ENCODE measurements around the gene WASF3.

The WASF3 gene, protein sequence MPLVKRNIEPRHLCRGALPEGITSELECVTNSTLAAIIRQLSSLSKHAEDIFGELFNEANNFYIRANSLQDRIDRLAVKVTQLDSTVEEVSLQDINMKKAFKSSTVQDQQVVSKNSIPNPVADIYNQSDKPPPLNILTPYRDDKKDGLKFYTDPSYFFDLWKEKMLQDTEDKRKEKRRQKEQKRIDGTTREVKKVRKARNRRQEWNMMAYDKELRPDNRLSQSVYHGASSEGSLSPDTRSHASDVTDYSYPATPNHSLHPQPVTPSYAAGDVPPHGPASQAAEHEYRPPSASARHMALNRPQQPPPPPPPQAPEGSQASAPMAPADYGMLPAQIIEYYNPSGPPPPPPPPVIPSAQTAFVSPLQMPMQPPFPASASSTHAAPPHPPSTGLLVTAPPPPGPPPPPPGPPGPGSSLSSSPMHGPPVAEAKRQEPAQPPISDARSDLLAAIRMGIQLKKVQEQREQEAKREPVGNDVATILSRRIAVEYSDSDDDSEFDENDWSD

DNA sequence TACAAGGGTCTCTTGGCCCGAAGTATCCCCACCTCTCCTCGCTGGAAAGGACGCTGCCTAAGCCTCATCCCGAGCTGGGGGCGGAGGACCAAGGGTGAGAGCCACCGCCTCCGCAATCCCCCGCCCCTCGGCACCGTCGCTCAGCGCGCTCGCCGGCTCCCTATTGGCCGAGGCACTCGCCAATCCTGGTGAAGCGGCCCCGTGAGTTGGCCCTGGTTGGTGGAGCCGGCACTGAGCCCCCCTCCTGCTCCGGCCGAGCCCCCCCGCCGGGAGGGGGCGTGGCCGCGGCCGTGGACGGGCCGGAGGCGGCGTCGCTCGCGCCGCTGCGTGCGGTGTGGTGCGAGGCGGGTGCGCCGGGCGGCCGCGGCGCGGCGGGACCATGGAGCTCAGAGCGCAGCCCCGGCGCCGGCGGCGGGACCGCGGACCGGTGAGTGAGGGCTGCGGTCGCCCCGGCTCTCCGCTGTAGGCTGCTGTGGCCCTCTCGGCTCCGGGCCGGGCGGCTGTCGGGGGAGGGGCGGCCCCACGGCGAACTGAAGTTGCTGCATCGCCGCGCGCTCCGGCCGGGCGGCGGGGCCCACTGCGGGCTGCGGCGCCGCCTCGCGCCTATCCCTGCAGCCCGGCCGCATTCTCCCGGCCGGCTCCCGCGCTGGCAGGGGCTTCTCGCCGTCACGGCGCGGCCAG, at the start of gene WASF3:
Gene WASF3 (plus strand): TSS at position 291 of the 681 bp plus-strand sequence. CDS start 84,588 bp downstream, outside the sequence.
- DNase-seq (ENCODE audit: low spot score) (peak; percentile 69), FAIRE-seq (no peak)

GRCh38 chr13:26508885-26509284, 48.6 kb upstream of the WASF3 start:
- no peak for FAIRE-seq
- no peak for DNase-seq (ENCODE audit: low spot score)

DNA sequence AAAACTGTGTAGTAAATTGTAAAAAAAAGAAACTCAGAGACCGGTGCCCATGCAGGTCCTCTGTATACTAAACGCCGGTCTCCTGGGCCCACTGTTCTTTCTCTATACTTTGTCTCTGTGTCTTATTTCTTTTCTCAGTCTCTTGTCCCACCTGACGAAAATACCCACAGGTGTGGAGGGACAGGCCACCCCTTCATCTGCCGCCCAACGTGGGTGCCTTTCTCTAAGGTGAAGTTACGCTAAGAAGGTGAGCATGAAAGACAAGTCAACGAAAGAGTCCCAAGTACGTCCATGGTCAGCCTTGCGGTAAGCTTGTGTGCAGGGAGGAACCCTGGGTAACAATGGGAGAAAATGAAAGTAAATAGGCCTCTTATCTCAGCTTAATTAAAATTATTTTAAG, 48.0 kb upstream of the WASF3 start:
- FAIRE-seq, result no peak
- no peak for DNase-seq (ENCODE audit: low spot score)

DNA sequence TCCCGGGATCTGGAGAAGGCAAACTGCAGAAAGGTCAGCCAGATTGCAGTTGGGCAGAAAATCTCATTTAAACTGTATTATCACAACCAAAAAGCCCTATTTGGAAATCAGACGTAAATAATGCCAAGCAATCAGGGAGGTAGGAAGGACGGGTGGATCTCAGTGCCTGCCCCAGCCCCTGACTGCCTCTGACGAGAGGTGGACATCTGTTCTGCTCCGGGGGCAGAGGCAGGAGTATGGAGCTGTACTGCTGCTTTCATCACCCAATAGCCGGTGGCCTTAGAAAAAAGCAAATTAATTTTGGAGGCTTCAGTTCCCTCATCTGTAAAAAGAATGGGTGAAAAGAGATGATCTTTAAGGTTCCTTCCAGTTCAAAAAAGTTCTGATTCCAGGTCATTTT, 43.6 kb upstream of the WASF3 start:
- DNase-seq (ENCODE audit: low spot score), result no peak
- no peak for FAIRE-seq

- no peak for FAIRE-seq
- no peak for DNase-seq (ENCODE audit: low spot score)
Measured at GRCh38 chr13:26515721-26516120, 41.8 kb upstream of the WASF3 start.

GRCh38 chr13:26517936-26518335, 39.5 kb upstream of the WASF3 start:
- no peak for DNase-seq (ENCODE audit: low spot score)

GRCh38 chr13:26518451-26518959, 39.0 kb upstream of the WASF3 start:
- no peak for FAIRE-seq

More at GRCh38 chr13:26517936-26518335, 39.5 kb upstream of the WASF3 start:
- no peak for FAIRE-seq

DNA sequence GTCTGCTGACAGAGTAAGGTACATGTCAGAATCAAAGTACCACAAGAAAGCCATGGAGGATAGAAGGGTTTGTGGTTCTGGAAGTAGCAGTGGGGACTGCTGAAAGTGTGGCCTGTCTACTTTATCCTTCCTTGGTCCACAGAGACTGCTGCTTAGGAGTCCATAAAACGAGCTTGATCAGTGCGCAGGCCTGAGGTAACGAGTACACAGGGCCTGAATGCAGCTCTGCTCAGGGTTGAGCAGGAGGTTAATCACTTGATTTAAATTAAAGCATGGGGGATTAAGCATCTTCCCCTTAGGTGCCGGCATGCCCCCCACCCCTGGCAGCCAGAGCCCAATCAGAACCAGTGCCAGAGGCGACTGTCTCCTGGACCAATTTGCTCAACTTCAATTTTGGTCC, 34.9 kb upstream of the WASF3 start:
- DNase-seq (ENCODE audit: low spot score), result no peak
- no peak for FAIRE-seq

More at GRCh38 chr13:26518451-26518959, 39.0 kb upstream of the WASF3 start:
- no peak for DNase-seq (ENCODE audit: low spot score)

GRCh38 chr13:26523007-26523406, 34.5 kb upstream of the WASF3 start:
- DNase-seq (ENCODE audit: low spot score) (no peak), FAIRE-seq (no peak)

DNA sequence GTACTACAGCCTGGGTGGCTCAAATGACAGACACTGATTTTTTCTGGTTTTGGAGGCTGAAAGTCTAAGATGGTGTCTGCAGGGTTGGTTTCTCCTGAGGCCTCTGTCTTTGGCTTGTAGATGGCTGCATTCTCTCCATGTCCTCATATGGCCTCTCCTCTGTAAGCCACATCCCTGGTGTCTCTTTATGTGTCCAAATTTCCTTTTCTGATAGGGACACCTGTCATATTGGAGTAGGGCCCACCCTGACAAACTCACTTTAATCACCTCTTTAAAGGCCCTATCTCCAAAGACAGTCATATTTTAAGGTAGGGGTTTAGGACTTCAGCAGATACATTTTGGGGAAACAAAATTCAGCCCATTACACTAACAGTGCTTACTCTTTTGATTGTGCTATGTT, 32.0 kb upstream of the WASF3 start:
- FAIRE-seq (no peak), DNase-seq (ENCODE audit: low spot score) (no peak)

- DNase-seq (ENCODE audit: low spot score) (no peak), FAIRE-seq (no peak)
Measured at GRCh38 chr13:26526702-26527216, 30.7 kb upstream of the WASF3 start.

GRCh38 chr13:26528527-26528926, 29.0 kb upstream of the WASF3 start:
- DNase-seq (ENCODE audit: low spot score), result no peak
- no peak for FAIRE-seq

DNA sequence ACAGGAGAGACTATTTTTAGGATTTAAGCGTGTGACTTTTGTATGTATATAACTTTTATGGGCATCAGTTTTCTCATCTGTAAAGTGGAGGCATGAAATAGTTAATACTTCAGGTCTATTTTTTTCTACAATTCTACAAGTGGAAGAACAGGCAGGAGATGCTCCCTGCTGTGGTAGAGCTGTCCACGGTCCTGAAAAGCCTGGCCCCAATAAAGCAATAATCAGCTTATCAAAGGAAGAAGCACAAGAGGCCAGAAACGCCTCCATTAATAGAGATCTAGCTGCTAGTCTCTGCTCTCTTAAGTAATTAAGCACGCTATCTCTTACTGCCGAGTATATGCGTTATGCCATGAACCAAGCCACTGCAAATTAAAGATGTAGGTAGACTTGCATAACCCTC, 28.0 kb upstream of the WASF3 start:
- FAIRE-seq, result no peak
- DNase-seq (ENCODE audit: low spot score), result no peak

DNA sequence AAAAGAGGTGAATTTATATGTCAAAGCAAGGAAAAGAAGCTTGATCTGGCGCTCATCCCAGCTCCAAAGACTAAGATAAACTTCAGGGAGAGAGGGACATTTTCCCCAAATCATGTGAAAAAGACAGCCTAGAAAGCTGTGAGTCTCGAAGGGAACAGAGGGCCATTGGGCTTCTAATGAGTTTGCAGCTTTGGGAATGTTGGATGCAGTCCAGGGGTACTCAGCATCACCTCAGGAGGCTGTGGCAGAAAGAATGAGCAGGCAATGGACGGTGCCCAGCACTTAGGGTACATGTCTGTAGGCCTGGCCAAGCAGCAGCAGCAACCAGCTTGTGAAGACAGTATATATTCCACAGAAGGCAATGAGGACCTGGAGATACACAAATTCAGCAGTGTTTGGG, 25.7 kb upstream of the WASF3 start:
- no peak for FAIRE-seq
- no peak for DNase-seq (ENCODE audit: low spot score)

DNA sequence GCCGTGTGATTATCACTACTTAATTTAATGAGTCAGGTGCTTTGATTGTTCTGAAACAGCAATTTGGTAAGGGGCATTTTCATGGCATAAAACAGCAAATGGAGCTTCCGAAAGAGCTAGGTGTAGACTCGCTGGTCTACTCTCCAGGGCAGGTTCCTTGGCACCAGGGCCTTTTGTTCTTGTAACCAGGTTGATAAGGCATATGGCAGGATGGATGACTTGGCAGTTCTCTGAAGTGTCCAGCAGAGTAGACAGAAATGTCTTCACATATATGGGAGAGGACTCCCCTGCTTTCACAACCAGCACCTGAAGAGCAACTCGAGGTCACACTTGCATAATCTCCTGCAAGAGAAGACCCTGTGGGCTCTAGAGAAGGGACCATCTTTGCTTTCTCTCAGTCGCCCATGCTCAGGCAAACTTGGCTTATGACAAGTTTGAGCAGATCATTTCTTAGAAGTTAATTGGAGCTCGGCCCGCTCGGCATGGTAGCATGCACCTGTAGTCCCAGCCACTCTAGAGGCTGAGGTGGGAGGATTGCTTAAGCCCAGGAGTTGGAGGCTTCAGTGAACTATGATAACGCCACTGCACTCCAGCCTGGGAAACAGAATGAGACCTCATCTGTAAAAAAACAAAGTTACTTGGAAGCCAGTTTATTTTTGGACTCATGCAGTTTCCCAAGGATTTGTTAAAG, 23.3 kb upstream of the WASF3 start:
- FAIRE-seq, result no peak
- DNase-seq (ENCODE audit: low spot score), result no peak

- FAIRE-seq (no peak), DNase-seq (ENCODE audit: low spot score) (no peak)
Measured at GRCh38 chr13:26538363-26539317, 18.8 kb upstream of the WASF3 start.

GRCh38 chr13:26539738-26540292, 17.7 kb upstream of the WASF3 start:
- FAIRE-seq (no peak), DNase-seq (ENCODE audit: low spot score) (no peak)

- FAIRE-seq, result no peak
Measured at GRCh38 chr13:26540334-26540733, 17.1 kb upstream of the WASF3 start.

GRCh38 chr13:26541041-26541440, 16.4 kb upstream of the WASF3 start:
- FAIRE-seq (no peak), DNase-seq (ENCODE audit: low spot score) (no peak)

More at GRCh38 chr13:26540334-26540733, 17.1 kb upstream of the WASF3 start:
- no peak for DNase-seq (ENCODE audit: low spot score)
